Astrocyte (in vitro differentiated cells and primary cell): ENCODE results near the gene NR6A1. TPM values are rescaled to one million over a fixed set of nuclear protein-coding genes. Genes with fewer than 3 reads are reported as not detected.

Experiments used
- DNase-seq: peaks from one replicate; pipeline ENCODE4 v3.0.0-alpha.2; 2010; ENCODE audit warnings: low read depth
- FAIRE-seq: peaks from 2 replicates; lab custom pipeline; 2011; peaks lifted over from hg19 to GRCh38; lab: Jason Lieb, UNC
- H2AFZ ChIP-seq: 2 replicates; pipeline ENCODE4 v1.6.0; 2012; ENCODE audit warnings: low read depth, low read length, inconsistent platforms
- H3K27ac ChIP-seq: 2 replicates; pipeline ENCODE4 v1.5.1; 2011; ENCODE audit warnings: low read depth, low read length, inconsistent platforms
- H3K27me3 ChIP-seq: 2 replicates; pipeline ENCODE4 v1.6.0; 2011; ENCODE audit warnings: low read length, inconsistent platforms; ENCODE audit not compliant: insufficient read depth
- H3K36me3 ChIP-seq: 2 replicates; pipeline ENCODE4 v1.5.1; 2011; ENCODE audit warnings: low read length, inconsistent platforms; ENCODE audit not compliant: insufficient read depth
- H3K4me1 ChIP-seq: 2 replicates; pipeline ENCODE4 v1.5.1; 2011; ENCODE audit warnings: low read length, inconsistent platforms; ENCODE audit not compliant: insufficient read depth
- H3K4me2 ChIP-seq: 2 replicates; pipeline ENCODE4 v1.6.0; 2012; ENCODE audit warnings: low read length, inconsistent platforms
- H3K4me3 ChIP-seq: 2 replicates; pipeline ENCODE4 v1.5.1; 2011; ENCODE audit warnings: low read depth, mild to moderate bottlenecking, low read length, inconsistent platforms; ENCODE audit not compliant: insufficient read depth
- H3K79me2 ChIP-seq: 2 replicates; pipeline ENCODE4 v1.6.0; 2012; ENCODE audit warnings: mild to moderate bottlenecking, low read length, inconsistent platforms; ENCODE audit not compliant: insufficient read depth
- H3K9ac ChIP-seq: 2 replicates; pipeline ENCODE4 v1.6.0; 2012; ENCODE audit warnings: mild to moderate bottlenecking, low read length, inconsistent platforms
- H3K9me3 ChIP-seq: 2 replicates; pipeline ENCODE4 v1.5.1; 2012; ENCODE audit warnings: low read depth, mild to moderate bottlenecking, low read length, inconsistent platforms; ENCODE audit not compliant: insufficient read depth
- H4K20me1 ChIP-seq: 2 replicates; pipeline ENCODE4 v1.6.0; 2012; ENCODE audit warnings: low read length, inconsistent platforms; ENCODE audit not compliant: insufficient read depth
- H3K27ac Mint-ChIP-seq: one replicate; pipeline ENCODE4 v1.8.0; 2021; ENCODE audit warnings: mild to moderate bottlenecking, mixed read lengths; ENCODE audit not compliant: unreplicated experiment
- H3K27me3 Mint-ChIP-seq: one replicate; pipeline ENCODE4 v1.8.0; 2021; ENCODE audit warnings: low read depth, mixed read lengths; ENCODE audit not compliant: unreplicated experiment
- H3K36me3 Mint-ChIP-seq: one replicate; pipeline ENCODE4 v1.8.0; 2021; ENCODE audit warnings: low read depth, mixed read lengths; ENCODE audit not compliant: unreplicated experiment
- H3K4me1 Mint-ChIP-seq: one replicate; pipeline ENCODE4 v1.8.0; 2021; ENCODE audit warnings: low read depth, mixed read lengths; ENCODE audit not compliant: unreplicated experiment
- H3K4me3 Mint-ChIP-seq: one replicate; pipeline ENCODE4 v1.8.0; 2021; ENCODE audit warnings: mild to moderate bottlenecking, moderate library complexity, mixed read lengths; ENCODE audit not compliant: unreplicated experiment
- H3K9me3 Mint-ChIP-seq: one replicate; pipeline ENCODE4 v1.8.0; 2021; ENCODE audit warnings: mild to moderate bottlenecking, mixed read lengths; ENCODE audit not compliant: unreplicated experiment
- CTCF ChIP-seq: IDR thresholded peaks from 2 replicates; pipeline ENCODE4 v1.5.1; 2011; ENCODE audit warnings: low read depth, mild to moderate bottlenecking, inconsistent platforms, low read length, moderate library complexity; ENCODE audit not compliant: insufficient read depth
- EZH2 ChIP-seq: IDR thresholded peaks from 2 replicates; pipeline ENCODE4 v1.6.1; 2012; ENCODE audit warnings: mild to moderate bottlenecking, low read length, inconsistent platforms; ENCODE audit not compliant: insufficient read depth
- total RNA-seq: library from RNA; stranded (reverse); gene quantifications from 2 replicates; pipeline ENCODE4 v1.2.1, GENCODE V29; 2021

Gene NR6A1
- total RNA-seq, 1 donor from 2014 or later: 20.8 TPM

GRCh38 chr9:124762633-124763032 lies 8.5 kb downstream of the NR6A1 start:
- H3K4me3 ChIP-seq: no peak overlapping the region
- H3K27ac ChIP-seq: no peak overlapping the region
- H3K79me2 ChIP-seq: no peaks in the 10 kb centered on the region
- Mint-ChIP-seq H3K27ac (no peak overlapping the region), H3K36me3 (peaks cover 2% of the 10 kb centered on the region), H3K4me3 (no peak overlapping the region), H3K27me3 (no peaks in the 10 kb centered on the region), H3K9me3 (no peaks in the 10 kb centered on the region), H3K4me1 (peaks cover 54% of the 10 kb centered on the region)
- H3K36me3 ChIP-seq: no peaks in the 10 kb centered on the region
- FAIRE-seq (no peak), DNase-seq (no peak)
- H4K20me1 ChIP-seq: no peaks in the 10 kb centered on the region
- TF ChIP-seq EZH2: no peak
- TF ChIP-seq CTCF: no peak
- H3K4me1 ChIP-seq: no peaks in the 10 kb centered on the region
- H3K27me3 ChIP-seq: peaks cover 22% of the 10 kb centered on the region
- no peak overlapping the region for H3K9ac ChIP-seq
- H3K4me2 ChIP-seq: no peak overlapping the region
- H2AFZ ChIP-seq: no peak overlapping the region
- H3K9me3 ChIP-seq: no peaks in the 10 kb centered on the region

GRCh38 chr9:124761710-124762109 lies 9.4 kb downstream of the NR6A1 start:
- Histone ChIP-seq H3K9me3 (no peaks in the 10 kb centered on the region), H3K36me3 (no peaks in the 10 kb centered on the region), H3K79me2 (no peaks in the 10 kb centered on the region), H3K9ac (no peak overlapping the region), H3K4me1 (no peaks in the 10 kb centered on the region), H2AFZ (no peak overlapping the region), H3K27ac (no peak overlapping the region), H3K4me3 (no peak overlapping the region), H4K20me1 (no peaks in the 10 kb centered on the region), H3K4me2 (no peak overlapping the region), H3K27me3 (peaks cover 15% of the 10 kb centered on the region)
- no peak for FAIRE-seq
- TF ChIP-seq CTCF: no peak
- TF ChIP-seq EZH2: no peak
- DNase-seq: no peak
- Mint-ChIP-seq H3K27ac (no peak overlapping the region), H3K4me1 (peaks cover 57% of the 10 kb centered on the region), H3K27me3 (no peaks in the 10 kb centered on the region), H3K36me3 (peaks cover 2% of the 10 kb centered on the region), H3K9me3 (no peaks in the 10 kb centered on the region), H3K4me3 (no peak overlapping the region)

DNA sequence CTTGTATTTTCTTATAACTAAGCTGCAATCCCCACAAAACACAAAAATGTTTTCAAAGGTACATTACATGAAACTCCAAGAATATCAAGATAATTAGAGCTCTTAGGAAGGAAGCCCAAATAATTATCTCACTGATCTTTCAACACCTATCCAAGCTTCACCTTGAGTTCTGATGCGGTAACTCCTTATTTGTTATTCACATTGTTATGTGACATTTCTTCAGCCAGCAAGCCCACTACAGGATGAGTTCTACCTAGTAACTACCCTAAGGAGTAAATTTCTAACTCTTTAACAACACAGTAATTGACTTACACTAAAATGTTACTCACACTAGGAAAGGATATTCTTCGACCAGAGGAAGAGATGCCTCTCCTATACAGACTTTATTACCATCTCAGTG lies 9.9 kb downstream of the NR6A1 start:
- Histone ChIP-seq H3K27me3 (peaks cover 13% of the 10 kb centered on the region), H3K9ac (no peak overlapping the region), H3K4me1 (no peaks in the 10 kb centered on the region), H4K20me1 (no peaks in the 10 kb centered on the region), H3K9me3 (no peaks in the 10 kb centered on the region), H3K4me3 (no peak overlapping the region), H3K27ac (no peak overlapping the region), H2AFZ (no peak overlapping the region), H3K36me3 (no peaks in the 10 kb centered on the region), H3K4me2 (no peak overlapping the region), H3K79me2 (no peaks in the 10 kb centered on the region)
- Mint-ChIP-seq H3K27me3 (no peaks in the 10 kb centered on the region), H3K9me3 (no peaks in the 10 kb centered on the region), H3K27ac (peak overlapping the region; percentile 75), H3K36me3 (peaks cover 2% of the 10 kb centered on the region), H3K4me3 (peak overlapping the region; percentile 15), H3K4me1 (peaks cover 57% of the 10 kb centered on the region)
- TF ChIP-seq EZH2 (no peak), CTCF (no peak)
- DNase-seq: no peak
- FAIRE-seq: no peak
